Fibroblast of peridontal ligament (primary cell): ENCODE measurements around the gene RBMS3.
"Not testable (repeated sequence)": the region's sequence is repeated elsewhere in the genome, so short reads cannot be mapped to it uniquely, and the experiment has no call there.

Experiments
- DNase-seq: peaks from one replicate; pipeline ENCODE4 v3.0.0-alpha.2; 2010; ENCODE audit errors: extremely low read depth

The RBMS3 gene

DNA sequence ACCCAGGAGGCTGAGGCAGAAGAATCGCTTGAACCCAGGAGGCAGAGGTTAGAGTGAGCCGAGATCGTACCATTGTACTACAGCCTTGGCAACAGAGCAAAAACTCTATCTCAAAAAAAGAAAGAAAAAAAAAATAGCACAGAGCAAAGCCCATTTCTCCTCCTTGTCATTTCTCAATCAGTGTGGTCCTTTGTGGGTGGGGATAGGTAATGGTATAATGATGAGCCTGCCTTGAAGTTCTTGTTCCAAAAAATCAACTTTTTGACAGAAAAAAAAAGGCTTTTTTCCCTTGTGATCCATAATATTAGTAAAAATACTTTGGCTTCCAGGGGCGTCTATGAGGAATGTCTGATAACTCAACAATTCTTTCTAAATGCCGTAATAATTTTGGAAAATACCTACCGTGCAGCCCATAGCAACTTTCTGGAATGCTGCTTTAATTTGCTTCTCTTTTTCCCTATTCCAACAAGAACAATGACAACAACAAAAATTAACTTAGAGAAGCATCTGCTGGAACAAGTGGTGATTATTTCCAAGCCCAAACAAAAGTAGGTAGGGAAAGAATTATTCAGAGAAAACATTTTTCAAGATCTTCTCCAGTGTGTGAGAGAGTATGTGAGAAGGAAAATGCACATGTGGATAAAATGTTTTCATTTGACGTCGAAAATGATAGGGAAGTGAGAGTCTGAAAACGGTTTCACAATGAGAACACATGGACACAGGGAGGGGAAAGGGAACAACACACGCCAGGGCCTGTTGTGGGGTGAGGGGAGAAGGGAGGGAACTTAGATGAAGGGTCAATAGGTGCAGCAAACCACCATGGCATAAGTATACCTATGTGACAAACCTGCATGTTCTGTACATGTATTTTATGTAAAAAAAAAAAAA is 337.8 kb downstream of the RBMS3 start:
- DNase-seq: peak; percentile 64

GRCh38 chr3:29619676-29620075 is 338.8 kb downstream of the RBMS3 start:
- DNase-seq: no peak

GRCh38 chr3:29627136-29628117 is 346.6 kb downstream of the RBMS3 start:
- no peak for DNase-seq

GRCh38 chr3:29628795-29629194 is 347.9 kb downstream of the RBMS3 start:
- DNase-seq: no peak

- no peak for DNase-seq
Observed at GRCh38 chr3:29635888-29636287, 355.0 kb downstream of the RBMS3 start.

GRCh38 chr3:29637068-29637467 is 356.2 kb downstream of the RBMS3 start:
- DNase-seq: peak; percentile 38

DNA sequence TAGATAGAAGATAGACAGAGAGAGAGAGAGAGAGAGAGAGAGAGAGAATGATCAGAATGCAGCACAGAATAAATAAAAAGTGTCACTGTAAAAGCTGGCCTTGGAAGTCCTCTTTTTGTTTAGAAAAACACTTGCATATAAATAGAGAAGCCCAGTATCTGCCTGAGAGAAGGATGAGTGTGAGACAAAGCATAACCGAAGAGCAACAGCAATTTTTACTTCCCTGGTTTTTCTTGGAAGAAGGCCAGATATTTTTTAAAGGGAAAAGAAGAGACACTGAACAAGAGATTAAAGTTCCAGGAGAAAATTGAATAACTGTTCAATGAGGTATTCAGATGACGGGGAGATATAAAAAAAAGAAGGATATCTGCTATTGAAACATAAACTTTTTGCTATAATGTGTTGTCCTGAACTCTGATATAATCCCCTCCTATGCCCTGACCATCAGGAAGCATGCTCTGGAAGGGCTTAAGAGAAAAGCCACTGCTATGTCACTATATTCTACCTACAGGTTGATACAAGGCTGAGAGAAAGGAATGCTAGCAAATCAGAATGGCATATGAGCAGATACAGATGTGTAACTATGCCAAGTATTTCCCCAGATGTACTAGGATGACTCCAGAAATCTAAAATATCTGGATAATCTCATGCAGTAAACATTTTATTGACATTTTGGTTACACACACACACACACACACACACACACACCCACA is 358.9 kb downstream of the RBMS3 start:
- DNase-seq: no peak

GRCh38 chr3:29642393-29643033 is 361.6 kb downstream of the RBMS3 start:
- peak; percentile 66 for DNase-seq

- no peak for DNase-seq
Observed at GRCh38 chr3:29643034-29643425, 362.2 kb downstream of the RBMS3 start.

- DNase-seq: peak; percentile 88
Observed at GRCh38 chr3:29644261-29644660, 363.4 kb downstream of the RBMS3 start.

GRCh38 chr3:29644956-29645636 is 364.2 kb downstream of the RBMS3 start:
- DNase-seq: peak; percentile 51

DNA sequence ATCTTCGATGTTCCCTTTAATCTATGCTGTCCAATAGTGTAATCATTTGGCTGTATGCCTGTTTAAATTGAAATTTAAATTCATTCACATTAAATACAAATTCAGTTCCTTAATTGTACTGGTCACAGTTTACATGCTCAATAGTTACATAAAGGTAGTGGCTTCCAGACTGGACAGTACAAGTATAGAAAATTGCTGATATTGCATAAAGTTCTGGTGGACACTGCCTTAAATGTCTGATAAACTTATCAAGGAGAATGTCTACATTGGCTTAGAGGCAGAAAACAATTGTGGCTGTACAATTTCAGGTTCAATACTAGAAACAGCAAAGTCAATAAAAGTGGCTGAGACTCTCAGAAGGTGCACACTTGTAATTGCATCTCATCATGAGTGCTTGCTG is 365.2 kb downstream of the RBMS3 start:
- no peak for DNase-seq

DNA sequence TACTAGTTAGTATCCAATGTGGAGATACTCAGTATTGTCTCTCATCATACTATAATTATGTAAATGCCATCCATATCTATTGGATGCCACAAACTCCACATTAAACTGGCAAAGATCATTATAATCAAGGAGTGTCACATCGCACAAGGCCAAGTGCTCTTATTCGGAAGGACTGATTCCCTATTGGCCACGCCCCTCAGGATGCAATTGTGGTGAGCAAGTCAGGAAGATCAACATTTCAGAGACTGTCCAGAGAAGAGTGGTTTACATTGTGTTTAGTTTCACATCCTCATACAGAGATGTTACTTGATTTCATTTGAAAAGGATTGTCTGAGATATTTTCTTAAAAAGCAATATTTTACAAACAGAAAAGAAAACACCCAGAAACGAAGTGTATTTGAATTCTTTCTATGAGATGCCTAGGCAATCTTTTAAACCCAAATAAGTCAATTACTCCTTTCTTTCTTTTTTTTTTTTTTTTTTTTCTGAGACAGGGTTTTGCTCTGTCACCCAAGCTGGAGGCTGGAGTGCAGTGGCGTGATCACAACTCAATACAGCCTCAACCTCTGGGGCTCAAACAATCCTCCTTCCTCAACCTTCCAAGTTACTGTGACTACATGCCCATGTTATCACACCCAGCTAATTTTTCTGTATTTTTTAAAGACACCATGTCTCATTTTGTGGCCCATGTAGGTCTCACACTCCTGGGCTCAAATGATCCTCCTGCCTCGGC is 369.1 kb downstream of the RBMS3 start:
- peak; percentile 60 for DNase-seq

- DNase-seq: no peak
Observed at GRCh38 chr3:29653680-29654079, 372.8 kb downstream of the RBMS3 start.

DNA sequence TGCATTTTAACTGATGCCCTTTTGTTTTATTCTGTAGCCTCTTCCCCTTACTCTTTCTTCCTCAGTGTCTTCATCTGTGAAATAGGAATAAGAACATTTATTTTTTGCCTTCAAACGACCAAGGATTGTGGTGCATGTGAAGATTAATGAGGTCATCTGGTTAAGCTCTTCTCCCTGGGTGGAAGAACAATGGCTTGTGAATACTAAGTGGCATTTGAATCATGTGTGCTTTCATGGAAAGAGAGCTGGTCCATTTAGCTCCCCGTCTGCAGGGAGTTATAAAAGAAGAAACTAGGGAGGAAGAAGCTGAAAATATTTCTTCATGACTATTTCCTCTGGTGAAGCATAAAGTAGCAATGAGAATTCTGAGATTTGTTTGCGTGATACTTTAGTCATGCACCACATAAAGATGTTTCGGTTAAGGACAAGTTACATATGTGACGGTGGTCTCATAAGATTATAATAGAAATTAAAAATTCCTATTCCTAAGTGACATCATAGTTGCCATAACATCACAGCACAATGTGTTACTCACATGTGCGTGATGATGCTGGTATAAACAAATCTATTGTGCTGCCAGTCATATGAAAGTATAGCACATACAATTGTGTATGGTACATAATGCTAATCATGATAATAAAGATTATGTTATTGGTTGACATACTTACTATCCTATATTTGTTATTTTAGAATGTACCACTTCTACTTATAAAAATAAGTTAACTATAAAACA is 374.3 kb downstream of the RBMS3 start:
- DNase-seq: no peak

- no peak for DNase-seq
Observed at GRCh38 chr3:29665688-29666087, 384.8 kb downstream of the RBMS3 start.

DNA sequence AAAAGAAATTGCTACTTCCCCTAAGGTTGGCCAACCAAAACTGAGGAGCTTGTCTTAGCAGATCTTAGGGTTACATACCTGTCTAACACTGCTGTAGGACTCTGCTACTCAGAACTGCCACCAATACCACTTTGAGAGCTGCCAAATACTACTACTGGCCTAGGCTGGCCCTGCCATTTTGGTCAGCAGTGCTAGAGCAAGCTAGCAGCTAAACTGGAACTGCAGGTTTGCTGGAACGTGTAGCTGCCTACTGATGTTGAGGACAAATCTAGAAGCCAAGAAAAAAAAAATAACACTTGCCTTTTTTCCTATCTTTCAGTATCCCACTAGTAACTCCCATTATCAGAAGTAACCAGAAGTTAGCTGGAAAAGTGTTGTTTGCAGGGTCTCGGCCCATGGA is 387.4 kb downstream of the RBMS3 start:
- no peak for DNase-seq

- DNase-seq: no peak
Observed at GRCh38 chr3:29668728-29669127, 387.9 kb downstream of the RBMS3 start.

DNA sequence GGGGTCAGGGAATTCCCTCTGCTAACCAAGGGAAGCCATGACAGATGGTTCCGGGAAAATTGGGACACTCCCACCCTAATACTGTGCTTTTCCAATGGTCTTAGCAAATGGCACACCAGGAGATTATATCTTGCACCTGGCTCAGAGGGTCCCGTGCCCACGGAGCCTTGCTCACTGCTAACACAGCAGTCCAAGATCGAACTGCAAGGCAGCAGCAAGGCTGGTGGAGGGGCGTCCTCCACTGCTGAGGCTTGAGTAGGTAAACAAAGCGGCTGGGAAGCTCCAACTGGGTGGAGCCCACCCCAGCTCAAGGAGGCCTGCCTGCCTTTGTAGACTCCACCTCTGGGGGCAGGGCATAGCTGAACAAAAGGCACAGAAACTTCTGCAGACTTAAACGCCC is 389.6 kb downstream of the RBMS3 start:
- DNase-seq: not testable (repeated sequence)
